SK-N-SH treated with all-trans-retinoic acid at 6 μM for 48 hours (cell line): ENCODE results near the gene MYCBP2.

Experiments used
- ATAC-seq: fragments of 200-7000 bp; cut with Tn5 transposase; 3 replicates; pipeline ENCODE4 v1.9.1; 2020; ENCODE audit warnings: mild to moderate bottlenecking, moderate library complexity
- ARNTL ChIP-seq: fragments of 450-650 bp; formaldehyde crosslinking; IDR thresholded peaks from 2 replicates; pipeline ENCODE4 v1.5.0; 2020; ENCODE audit warnings: low read depth, mild to moderate bottlenecking, moderate library complexity, borderline replicate concordance
- BACH2 ChIP-seq: fragments of 250-450 bp; sonication (Bioruptor Pico); IDR thresholded peaks from 2 replicates; pipeline ENCODE4 v1.9.0; 2021; ENCODE audit warnings: mild to moderate bottlenecking, borderline replicate concordance
- CSDC2 ChIP-seq: fragments of 250-450 bp; sonication (Bioruptor Pico); IDR thresholded peaks from 2 replicates; pipeline ENCODE4 v1.5.0; 2020; ENCODE audit warnings: mild to moderate bottlenecking, moderate library complexity
- ESRRG ChIP-seq: fragments of 250-450 bp; sonication (Bioruptor Pico); IDR thresholded peaks from 2 replicates; pipeline ENCODE4 v1.6.1; 2021; ENCODE audit warnings: mild to moderate bottlenecking
- GLIS3 ChIP-seq: fragments of 250-450 bp; sonication (Bioruptor Pico); IDR thresholded peaks from 2 replicates; pipeline ENCODE4 v1.5.0; 2020; ENCODE audit warnings: mild to moderate bottlenecking, moderate library complexity
- ISL1 ChIP-seq: fragments of 250-450 bp; sonication (Bioruptor Pico); IDR thresholded peaks from 2 replicates; pipeline ENCODE4 v2.1.2; 2022; ENCODE audit warnings: mild to moderate bottlenecking, moderate library complexity
- OSR1 ChIP-seq: fragments of 250-450 bp; sonication (Bioruptor Pico); IDR thresholded peaks from 2 replicates; pipeline ENCODE4 v1.8.0; 2022; ENCODE audit warnings: moderate library complexity, mild to moderate bottlenecking, inconsistent platforms
- PATZ1 ChIP-seq: fragments of 250-450 bp; sonication (Bioruptor Pico); IDR thresholded peaks from 2 replicates; pipeline ENCODE4 v1.8.0; 2020; ENCODE audit warnings: mild to moderate bottlenecking, moderate library complexity, borderline replicate concordance
- PPARA ChIP-seq: fragments of 250-450 bp; sonication (Bioruptor Pico); IDR thresholded peaks from 2 replicates; pipeline ENCODE4 v1.5.0; 2020; ENCODE audit warnings: mild to moderate bottlenecking, borderline replicate concordance
- RARB ChIP-seq: fragments of 250-450 bp; sonication (Bioruptor Pico); IDR thresholded peaks from 2 replicates; pipeline ENCODE4 v1.8.0; 2021; ENCODE audit warnings: mild to moderate bottlenecking, moderate library complexity
- SNAI2 ChIP-seq: fragments of 250-450 bp; sonication (Bioruptor Pico); IDR thresholded peaks from 2 replicates; pipeline ENCODE4 v1.5.0; 2020; ENCODE audit warnings: mild to moderate bottlenecking, moderate library complexity
- TCF4 ChIP-seq: fragments of 250-450 bp; sonication (Bioruptor Pico); IDR thresholded peaks from 2 replicates; pipeline ENCODE4 v1.8.0; 2021; ENCODE audit warnings: mild to moderate bottlenecking, moderate library complexity, borderline replicate concordance
- TOX ChIP-seq: fragments of 250-450 bp; sonication (Bioruptor Pico); IDR thresholded peaks from 2 replicates; pipeline ENCODE4 v1.8.0; 2021; ENCODE audit warnings: mild to moderate bottlenecking, moderate library complexity, borderline replicate concordance
- ZC3H10 ChIP-seq: fragments of 250-450 bp; sonication (Bioruptor Pico); IDR thresholded peaks from 2 replicates; pipeline ENCODE4 v1.5.1; 2021; ENCODE audit warnings: mild to moderate bottlenecking, moderate library complexity
- ZFP3 ChIP-seq: fragments of 250-450 bp; sonication (Bioruptor Pico); IDR thresholded peaks from 2 replicates; pipeline ENCODE4 v1.5.0; 2020; ENCODE audit warnings: mild to moderate bottlenecking, moderate library complexity
- ZFP30 ChIP-seq: fragments of 450-650 bp; formaldehyde crosslinking; IDR thresholded peaks from 2 replicates; pipeline ENCODE4 v1.5.0; 2022; ENCODE audit warnings: mild to moderate bottlenecking, moderate library complexity
- ZNF565 ChIP-seq: fragments of 450-650 bp; formaldehyde crosslinking; conservative IDR thresholded peaks from 2 replicates; pipeline ENCODE4 v1.5.0; 2020; ENCODE audit warnings: low read depth, mild to moderate bottlenecking, moderate library complexity
- ZNF70 ChIP-seq: fragments of 450-650 bp; formaldehyde crosslinking; IDR thresholded peaks from 2 replicates; pipeline ENCODE4 v1.5.0; 2020; ENCODE audit warnings: mild to moderate bottlenecking, moderate library complexity
- ZNF8 ChIP-seq: fragments of 450-650 bp; formaldehyde crosslinking; IDR thresholded peaks from 2 replicates; pipeline ENCODE4 v1.5.0; 2020; ENCODE audit warnings: mild to moderate bottlenecking, moderate library complexity
- TF ChIP-seq, protein P1 (sequence below): fragments of 250-450 bp; sonication (Bioruptor Pico); IDR thresholded peaks from 2 replicates; pipeline ENCODE4 v1.5.1; 2021; ENCODE audit warnings: mild to moderate bottlenecking, moderate library complexity
- TF ChIP-seq, protein P2 (sequence below): fragments of 250-450 bp; sonication (Bioruptor Pico); IDR thresholded peaks from 2 replicates; pipeline ENCODE4 v1.5.0; 2020; ENCODE audit warnings: mild to moderate bottlenecking, moderate library complexity
- TF ChIP-seq, protein P3 (sequence below): fragments of 250-450 bp; sonication (Bioruptor Pico); IDR thresholded peaks from 2 replicates; pipeline ENCODE4 v1.8.0; 2021; ENCODE audit warnings: low read depth, mild to moderate bottlenecking, moderate library complexity, borderline replicate concordance
- TF ChIP-seq, protein P4 (sequence below): fragments of 250-450 bp; sonication (Bioruptor Pico); IDR thresholded peaks from 2 replicates; pipeline ENCODE4 v1.5.1; 2020; ENCODE audit warnings: low read depth, mild to moderate bottlenecking, moderate library complexity

The MYCBP2 gene

GRCh38 chr13:77360032-77360685 lies 33.3 kb upstream of the MYCBP2 start (continued):
- TF ChIP-seq ARNTL, result no peak
- TF ChIP-seq, all 23 proteins: peak for 0

- TF ChIP-seq CSDC2 (CRISPR knock-in tag) (no peak), TCF4 (CRISPR knock-in tag) (no peak), ZC3H10 (CRISPR knock-in tag) (no peak), SNAI2 (no peak), TOX (no peak), ZNF70 (CRISPR knock-in tag) (no peak), OSR1 (CRISPR knock-in tag) (no peak), PPARA (CRISPR knock-in tag) (no peak), GLIS3 (CRISPR knock-in tag) (no peak), PATZ1 (CRISPR knock-in tag) (no peak)
- TF ChIP-seq, protein P1, sequence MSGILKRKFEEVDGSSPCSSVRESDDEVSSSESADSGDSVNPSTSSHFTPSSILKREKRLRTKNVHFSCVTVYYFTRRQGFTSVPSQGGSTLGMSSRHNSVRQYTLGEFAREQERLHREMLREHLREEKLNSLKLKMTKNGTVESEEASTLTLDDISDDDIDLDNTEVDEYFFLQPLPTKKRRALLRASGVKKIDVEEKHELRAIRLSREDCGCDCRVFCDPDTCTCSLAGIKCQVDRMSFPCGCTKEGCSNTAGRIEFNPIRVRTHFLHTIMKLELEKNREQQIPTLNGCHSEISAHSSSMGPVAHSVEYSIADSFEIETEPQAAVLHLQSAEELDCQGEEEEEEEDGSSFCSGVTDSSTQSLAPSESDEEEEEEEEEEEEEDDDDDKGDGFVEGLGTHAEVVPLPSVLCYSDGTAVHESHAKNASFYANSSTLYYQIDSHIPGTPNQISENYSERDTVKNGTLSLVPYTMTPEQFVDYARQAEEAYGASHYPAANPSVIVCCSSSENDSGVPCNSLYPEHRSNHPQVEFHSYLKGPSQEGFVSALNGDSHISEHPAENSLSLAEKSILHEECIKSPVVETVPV (CRISPR knock-in tag), result no peak
- TF ChIP-seq, protein P2, sequence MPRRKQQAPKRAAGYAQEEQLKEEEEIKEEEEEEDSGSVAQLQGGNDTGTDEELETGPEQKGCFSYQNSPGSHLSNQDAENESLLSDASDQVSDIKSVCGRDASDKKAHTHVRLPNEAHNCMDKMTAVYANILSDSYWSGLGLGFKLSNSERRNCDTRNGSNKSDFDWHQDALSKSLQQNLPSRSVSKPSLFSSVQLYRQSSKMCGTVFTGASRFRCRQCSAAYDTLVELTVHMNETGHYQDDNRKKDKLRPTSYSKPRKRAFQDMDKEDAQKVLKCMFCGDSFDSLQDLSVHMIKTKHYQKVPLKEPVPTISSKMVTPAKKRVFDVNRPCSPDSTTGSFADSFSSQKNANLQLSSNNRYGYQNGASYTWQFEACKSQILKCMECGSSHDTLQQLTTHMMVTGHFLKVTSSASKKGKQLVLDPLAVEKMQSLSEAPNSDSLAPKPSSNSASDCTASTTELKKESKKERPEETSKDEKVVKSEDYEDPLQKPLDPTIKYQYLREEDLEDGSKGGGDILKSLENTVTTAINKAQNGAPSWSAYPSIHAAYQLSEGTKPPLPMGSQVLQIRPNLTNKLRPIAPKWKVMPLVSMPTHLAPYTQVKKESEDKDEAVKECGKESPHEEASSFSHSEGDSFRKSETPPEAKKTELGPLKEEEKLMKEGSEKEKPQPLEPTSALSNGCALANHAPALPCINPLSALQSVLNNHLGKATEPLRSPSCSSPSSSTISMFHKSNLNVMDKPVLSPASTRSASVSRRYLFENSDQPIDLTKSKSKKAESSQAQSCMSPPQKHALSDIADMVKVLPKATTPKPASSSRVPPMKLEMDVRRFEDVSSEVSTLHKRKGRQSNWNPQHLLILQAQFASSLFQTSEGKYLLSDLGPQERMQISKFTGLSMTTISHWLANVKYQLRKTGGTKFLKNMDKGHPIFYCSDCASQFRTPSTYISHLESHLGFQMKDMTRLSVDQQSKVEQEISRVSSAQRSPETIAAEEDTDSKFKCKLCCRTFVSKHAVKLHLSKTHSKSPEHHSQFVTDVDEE, result no peak
- no peak for ATAC-seq
Measured at GRCh38 chr13:77359171-77359570, 32.3 kb upstream of the MYCBP2 start.

- TF ChIP-seq ZNF565 (CRISPR knock-in tag) (no peak), ZFP3 (CRISPR knock-in tag) (no peak), ESRRG (CRISPR knock-in tag) (no peak)
- ATAC-seq, result no peak
Measured at GRCh38 chr13:77358001-77358400, 31.1 kb upstream of the MYCBP2 start.

DNA sequence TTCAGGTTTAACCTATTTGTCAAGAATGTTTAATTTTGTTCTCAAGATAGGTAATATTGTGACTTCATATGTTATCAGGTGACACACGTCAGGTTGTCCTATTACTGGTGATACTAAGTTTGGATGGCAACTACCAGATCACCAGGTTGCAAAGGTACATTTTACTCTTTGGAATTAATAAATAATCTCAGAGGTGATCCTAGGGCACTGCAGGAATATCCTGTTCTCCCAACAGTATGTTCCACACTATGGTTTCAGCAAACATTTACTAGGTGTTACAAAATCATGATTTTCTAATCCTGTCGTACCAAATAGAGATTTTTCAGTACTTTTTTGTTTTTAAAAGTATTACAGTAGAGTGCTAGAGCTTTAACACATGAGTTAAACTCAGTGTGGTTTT lies 29.3 kb upstream of the MYCBP2 start:
- TF ChIP-seq, protein P1 (CRISPR knock-in tag), result no peak
- TF ChIP-seq TCF4 (CRISPR knock-in tag), result no peak
- TF ChIP-seq, protein P3, sequence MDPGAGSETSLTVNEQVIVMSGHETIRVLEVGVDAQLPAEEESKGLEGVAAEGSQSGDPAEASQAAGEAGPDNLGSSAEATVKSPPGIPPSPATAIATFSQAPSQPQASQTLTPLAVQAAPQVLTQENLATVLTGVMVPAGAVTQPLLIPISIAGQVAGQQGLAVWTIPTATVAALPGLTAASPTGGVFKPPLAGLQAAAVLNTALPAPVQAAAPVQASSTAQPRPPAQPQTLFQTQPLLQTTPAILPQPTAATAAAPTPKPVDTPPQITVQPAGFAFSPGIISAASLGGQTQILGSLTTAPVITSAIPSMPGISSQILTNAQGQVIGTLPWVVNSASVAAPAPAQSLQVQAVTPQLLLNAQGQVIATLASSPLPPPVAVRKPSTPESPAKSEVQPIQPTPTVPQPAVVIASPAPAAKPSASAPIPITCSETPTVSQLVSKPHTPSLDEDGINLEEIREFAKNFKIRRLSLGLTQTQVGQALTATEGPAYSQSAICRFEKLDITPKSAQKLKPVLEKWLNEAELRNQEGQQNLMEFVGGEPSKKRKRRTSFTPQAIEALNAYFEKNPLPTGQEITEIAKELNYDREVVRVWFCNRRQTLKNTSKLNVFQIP (CRISPR knock-in tag), result no peak
- no peak for TF ChIP-seq OSR1 (CRISPR knock-in tag)
- TF ChIP-seq ISL1 (CRISPR knock-in tag), result no peak
- no peak for TF ChIP-seq GLIS3 (CRISPR knock-in tag)
- TF ChIP-seq CSDC2 (CRISPR knock-in tag), result no peak
- no peak for TF ChIP-seq ZNF8 (CRISPR knock-in tag)
- TF ChIP-seq RARB (CRISPR knock-in tag), result no peak
- TF ChIP-seq TOX, result no peak
- TF ChIP-seq PPARA (CRISPR knock-in tag), result no peak
- TF ChIP-seq ZNF565 (CRISPR knock-in tag), result no peak
- no peak for TF ChIP-seq ZNF70 (CRISPR knock-in tag)
- no peak for TF ChIP-seq BACH2 (CRISPR knock-in tag)
- TF ChIP-seq, protein P4, sequence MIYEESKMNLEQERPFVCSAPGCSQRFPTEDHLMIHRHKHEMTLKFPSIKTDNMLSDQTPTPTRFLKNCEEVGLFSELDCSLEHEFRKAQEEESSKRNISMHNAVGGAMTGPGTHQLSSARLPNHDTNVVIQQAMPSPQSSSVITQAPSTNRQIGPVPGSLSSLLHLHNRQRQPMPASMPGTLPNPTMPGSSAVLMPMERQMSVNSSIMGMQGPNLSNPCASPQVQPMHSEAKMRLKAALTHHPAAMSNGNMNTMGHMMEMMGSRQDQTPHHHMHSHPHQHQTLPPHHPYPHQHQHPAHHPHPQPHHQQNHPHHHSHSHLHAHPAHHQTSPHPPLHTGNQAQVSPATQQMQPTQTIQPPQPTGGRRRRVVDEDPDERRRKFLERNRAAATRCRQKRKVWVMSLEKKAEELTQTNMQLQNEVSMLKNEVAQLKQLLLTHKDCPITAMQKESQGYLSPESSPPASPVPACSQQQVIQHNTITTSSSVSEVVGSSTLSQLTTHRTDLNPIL (CRISPR knock-in tag), result no peak
- TF ChIP-seq SNAI2, result no peak
- no peak for TF ChIP-seq ARNTL
- TF ChIP-seq ZFP30, result no peak
- no peak for ATAC-seq
